OCI-LY7 (cell line): Measurements from ENCODE around the gene SMTNL2. TPM values are rescaled to one million over a fixed set of nuclear protein-coding genes. Genes with fewer than 3 reads are reported as not detected.
"Not testable (repeated sequence)": the region's sequence is repeated elsewhere in the genome, so short reads cannot be mapped to it uniquely, and the experiment has no call there.

ENCODE experiments used
- BruUV-seq: library from RNA; stranded (reverse); fragments of 400-500 nt; replicated peaks from 2 replicates; lab custom pipeline; 2021; lab: Mats Ljungman, UMichigan
- CTCF ChIA-PET: fragments of 300-600 bp; sonication (Branson Sonifier 250); formaldehyde crosslinking; loops from one replicate; lab custom pipeline; 2022; ENCODE audit warnings: antibody characterized with exemption; ENCODE audit not compliant: unreplicated experiment; lab: Charles Lee
- POLR2A ChIA-PET: fragments of 300-600 bp; sonication (Branson Sonifier 250); formaldehyde crosslinking; loops from one replicate; lab custom pipeline; 2022; ENCODE audit warnings: antibody characterized with exemption; lab: Charles Lee
- DNase-seq: peaks from one replicate; pipeline ENCODE4 v3.0.0-alpha.2; 2015; ENCODE audit warnings: low spot score
- H2AFZ ChIP-seq: fragments of 200-600 bp; sonication (generic), shearing (Covaris generic); 2 replicates; pipeline ENCODE4 v1.6.1; 2014; ENCODE audit warnings: mild to moderate bottlenecking, antibody characterized with exemption, low read length, moderate library complexity
- H3K27ac ChIP-seq: fragments of 200-600 bp; sonication (generic); 2 replicates; pipeline ENCODE4 v1.5.1; 2014; ENCODE audit warnings: mixed run types, low read depth, mild to moderate bottlenecking, moderate library complexity, low read length, inconsistent platforms; ENCODE audit not compliant: poor library complexity, severe bottlenecking
- H3K36me3 ChIP-seq: fragments of 200-600 bp; sonication (generic); 2 replicates; pipeline ENCODE4 v1.6.1; 2014; ENCODE audit warnings: mild to moderate bottlenecking, antibody characterized with exemption, low read length, moderate library complexity, mixed read lengths; ENCODE audit not compliant: insufficient read depth
- H3K4me1 ChIP-seq: fragments of 200-600 bp; sonication (generic); 2 replicates; pipeline ENCODE4 v1.5.1; 2014; ENCODE audit warnings: mild to moderate bottlenecking, low read length; ENCODE audit not compliant: insufficient read depth, poor library complexity, severe bottlenecking
- H3K4me2 ChIP-seq: fragments of 200-600 bp; sonication (generic); 2 replicates; pipeline ENCODE4 v1.6.1; 2014; ENCODE audit warnings: mild to moderate bottlenecking, low read length
- H3K4me3 ChIP-seq: fragments of 200-600 bp; sonication (generic); 2 replicates; pipeline ENCODE4 v1.5.1; 2014; ENCODE audit warnings: mild to moderate bottlenecking, low read depth, low read length; ENCODE audit not compliant: poor library complexity, severe bottlenecking
- H3K79me2 ChIP-seq: fragments of 200-600 bp; sonication (generic); 2 replicates; pipeline ENCODE4 v1.6.1; 2016; ENCODE audit warnings: low read depth, mild to moderate bottlenecking, low read length, moderate library complexity, mixed read lengths; ENCODE audit not compliant: insufficient read depth
- H3K9me2 ChIP-seq: fragments of 200-600 bp; sonication (generic); 2 replicates; pipeline ENCODE4 v1.6.1; 2016; ENCODE audit warnings: mild to moderate bottlenecking, low read length, mixed read lengths; ENCODE audit not compliant: insufficient read depth
- H3K9me3 ChIP-seq: fragments of 200-600 bp; sonication (generic); 2 replicates; pipeline ENCODE4 v1.6.1; 2014; ENCODE audit warnings: mild to moderate bottlenecking, mixed run types, low read length, mixed read lengths
- H4K20me1 ChIP-seq: fragments of 200-600 bp; sonication (generic); 2 replicates; pipeline ENCODE4 v1.6.1; 2014; ENCODE audit warnings: mild to moderate bottlenecking, antibody characterized with exemption, low read length, moderate library complexity, mixed read lengths; ENCODE audit not compliant: insufficient read depth
- EZH2phosphoT487 ChIP-seq: fragments of 200-600 bp; sonication (generic); IDR thresholded peaks from 2 replicates; pipeline ENCODE4 v1.6.1; 2018; ENCODE audit warnings: low read depth, borderline replicate concordance, mild to moderate bottlenecking, mixed run types, antibody characterized with exemption, low read length, moderate library complexity, mixed read lengths
- intact Hi-C: fragments of 100-400 bp; cut with micrococcal nuclease; formaldehyde crosslinking; loops from one replicate; pipeline ENCODE4 v1.10.0; 2022; ENCODE audit not compliant: unreplicated experiment
- total RNA-seq, 2 experiments: library from RNA; depleted of rRNA in 1 of 2; stranded (reverse); fragments of >200 nt in 1 of 2; shearing (Covaris generic) in 1 of 2; gene quantifications; 2 replicates each; pipeline ENCODE4 v1.2.3, GENCODE V29; 2014 to 2022
- TF ChIP-seq, protein P1 (sequence below): fragments of 200-600 bp; sonication (generic); conservative IDR thresholded peaks from 2 replicates; pipeline ENCODE4 v1.5.1; 2014; ENCODE audit warnings: mild to moderate bottlenecking, antibody characterized with exemption, low read length, moderate library complexity, mixed read lengths

The SMTNL2 gene
- total RNA-seq, 2 experiments from 2014 or later, result not detected

DNA sequence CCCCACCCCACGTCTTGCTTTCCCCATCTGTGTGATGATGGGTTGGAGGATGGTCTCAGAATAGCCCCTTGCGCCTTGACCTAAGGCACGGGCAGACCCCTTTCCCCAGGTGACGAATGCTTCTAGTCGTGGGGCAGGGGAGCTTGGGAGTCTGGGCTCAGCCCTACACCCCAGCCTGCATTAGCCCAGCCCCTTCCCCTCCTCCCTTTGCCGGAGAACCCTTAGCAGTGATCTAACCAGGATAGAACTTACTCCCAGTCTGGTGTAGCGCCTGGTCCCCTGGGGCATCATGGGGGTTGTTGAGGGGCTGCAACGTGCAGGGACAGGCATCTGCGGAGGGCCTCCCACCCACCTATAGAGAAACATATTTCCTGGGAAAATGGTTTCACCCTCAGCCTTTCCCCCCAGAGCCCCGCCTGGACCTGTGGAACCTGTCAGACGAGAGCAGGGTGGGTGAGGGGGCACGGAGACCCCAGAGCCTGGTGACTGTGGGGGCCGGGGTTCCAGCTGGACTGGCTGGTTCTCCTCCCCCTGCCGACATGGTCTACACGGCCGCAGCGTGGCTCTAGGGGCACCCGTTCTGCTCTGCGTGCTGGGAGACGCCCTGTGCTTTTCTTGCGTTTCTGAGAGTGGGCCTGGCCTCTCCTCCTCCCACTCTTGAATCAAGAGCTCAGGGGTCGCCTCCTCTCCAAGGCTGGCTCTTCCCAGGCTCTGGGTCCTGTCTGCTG is 4.7 kb downstream of the SMTNL2 start:
- H3K36me3 ChIP-seq, result no peaks in the 10 kb centered on the region
- intact Hi-C loops, result no loop called here
- no peak overlapping the region for H3K4me2 ChIP-seq
- H3K9me3 ChIP-seq, result no peaks in the 10 kb centered on the region
- no peaks in the 10 kb centered on the region for H3K4me1 ChIP-seq
- ChIA-PET CTCF (no interaction called here), POLR2A (no interaction called here)
- H4K20me1 ChIP-seq, result no peaks in the 10 kb centered on the region
- H3K79me2 ChIP-seq, result no peaks in the 10 kb centered on the region
- DNase-seq, result no peak
- H3K27ac ChIP-seq, result no peak overlapping the region
- no TSS peak for BruUV-seq
- no peak overlapping the region for H3K4me3 ChIP-seq
- no peak overlapping the region for H2AFZ ChIP-seq
- no peaks in the 10 kb centered on the region for H3K9me2 ChIP-seq
- TF ChIP-seq, protein P1, sequence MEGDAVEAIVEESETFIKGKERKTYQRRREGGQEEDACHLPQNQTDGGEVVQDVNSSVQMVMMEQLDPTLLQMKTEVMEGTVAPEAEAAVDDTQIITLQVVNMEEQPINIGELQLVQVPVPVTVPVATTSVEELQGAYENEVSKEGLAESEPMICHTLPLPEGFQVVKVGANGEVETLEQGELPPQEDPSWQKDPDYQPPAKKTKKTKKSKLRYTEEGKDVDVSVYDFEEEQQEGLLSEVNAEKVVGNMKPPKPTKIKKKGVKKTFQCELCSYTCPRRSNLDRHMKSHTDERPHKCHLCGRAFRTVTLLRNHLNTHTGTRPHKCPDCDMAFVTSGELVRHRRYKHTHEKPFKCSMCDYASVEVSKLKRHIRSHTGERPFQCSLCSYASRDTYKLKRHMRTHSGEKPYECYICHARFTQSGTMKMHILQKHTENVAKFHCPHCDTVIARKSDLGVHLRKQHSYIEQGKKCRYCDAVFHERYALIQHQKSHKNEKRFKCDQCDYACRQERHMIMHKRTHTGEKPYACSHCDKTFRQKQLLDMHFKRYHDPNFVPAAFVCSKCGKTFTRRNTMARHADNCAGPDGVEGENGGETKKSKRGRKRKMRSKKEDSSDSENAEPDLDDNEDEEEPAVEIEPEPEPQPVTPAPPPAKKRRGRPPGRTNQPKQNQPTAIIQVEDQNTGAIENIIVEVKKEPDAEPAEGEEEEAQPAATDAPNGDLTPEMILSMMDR, result no peak
- no peak for TF ChIP-seq EZH2phosphoT487

DNA sequence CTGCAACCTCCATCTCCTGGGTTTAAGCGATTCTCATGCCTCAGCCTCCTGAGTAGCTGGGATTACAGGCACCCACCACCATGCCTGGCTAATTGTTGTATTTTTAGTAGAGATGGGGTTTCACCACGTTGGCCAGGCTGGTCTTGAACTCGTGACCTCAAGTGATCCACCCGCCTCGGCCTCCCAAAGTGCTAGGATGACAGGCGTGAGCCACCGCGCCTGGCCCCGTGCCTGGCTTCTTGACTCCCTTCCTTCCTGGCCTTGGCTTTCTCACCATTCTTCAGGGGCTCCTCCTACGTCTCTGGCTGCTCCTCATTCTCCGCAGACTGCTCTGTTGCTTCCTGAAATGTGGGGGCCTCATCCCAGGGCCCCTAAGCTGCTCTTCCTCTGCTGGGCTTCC is 5.7 kb downstream of the SMTNL2 start:
- H2AFZ ChIP-seq, H3K9me3 ChIP-seq, H4K20me1 ChIP-seq, intact Hi-C loops, H3K9me2 ChIP-seq, H3K4me3 ChIP-seq, H3K36me3 ChIP-seq, DNase-seq, H3K4me1 ChIP-seq, BruUV-seq, H3K79me2 ChIP-seq, H3K4me2 ChIP-seq, H3K27ac ChIP-seq, CTCF ChIA-PET, POLR2A ChIA-PET: not testable (repeated sequence)

DNA sequence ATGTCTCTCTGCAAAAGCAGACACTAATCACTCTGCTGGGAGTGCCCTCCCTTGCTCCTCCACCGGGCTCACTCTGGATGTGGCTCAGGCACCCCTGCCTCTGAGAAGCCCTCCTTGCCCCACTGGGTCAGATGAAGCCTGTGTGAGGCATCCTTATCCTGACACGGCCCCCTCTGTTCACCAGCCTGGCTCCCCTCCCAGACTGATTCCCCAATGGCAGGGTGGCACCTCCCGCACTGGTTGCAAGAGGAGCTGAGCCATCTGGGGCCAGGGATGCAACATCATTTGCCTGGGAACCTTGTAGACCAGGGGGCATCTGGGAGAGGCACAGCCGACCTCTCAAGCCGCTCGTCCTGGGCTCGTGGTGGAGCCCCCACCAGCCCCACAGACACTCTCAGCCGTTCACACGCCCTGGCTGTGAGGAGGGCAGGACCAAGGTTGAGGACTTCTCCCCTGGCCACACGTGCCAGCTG is 6.7 kb downstream of the SMTNL2 start:
- no peak for TF ChIP-seq EZH2phosphoT487
- TF ChIP-seq, protein P1, result no peak
- Histone ChIP-seq H3K27ac (no peak overlapping the region), H4K20me1 (no peaks in the 10 kb centered on the region), H3K9me3 (no peaks in the 10 kb centered on the region), H3K36me3 (no peaks in the 10 kb centered on the region), H3K4me1 (no peaks in the 10 kb centered on the region), H3K4me3 (no peak overlapping the region), H3K79me2 (no peaks in the 10 kb centered on the region), H3K9me2 (no peaks in the 10 kb centered on the region), H2AFZ (no peak overlapping the region), H3K4me2 (no peak overlapping the region)
- CTCF ChIA-PET, result no interaction called here
- no peak for DNase-seq
- POLR2A ChIA-PET, result no interaction called here
- intact Hi-C loops, result no loop called here
- no TSS peak for BruUV-seq
